Muscle layer of duodenum (tissue), 2 donors: Measurements from ENCODE around the gene SPAG17.

Experiments used
- H3K27ac ChIP-seq: one replicate; pipeline ENCODE4 v1.7.0; 2013; ENCODE audit warnings: mild to moderate bottlenecking, low read length
- H3K27me3 ChIP-seq: one replicate; pipeline ENCODE4 v1.7.0; 2013; ENCODE audit warnings: low read depth, mild to moderate bottlenecking, control low read depth, low read length
- H3K36me3 ChIP-seq, 2 donors: one replicate each; pipeline ENCODE4 v1.7.0; 2013; ENCODE audit warnings: low read length in 2 of 2, control low read depth in 1 of 2, mild to moderate bottlenecking in 1 of 2; ENCODE audit not compliant: insufficient read depth in 2 of 2, control insufficient read depth in 1 of 2
- H3K4me1 ChIP-seq, 2 donors: one replicate each; pipeline ENCODE4 v1.7.0; 2013; ENCODE audit warnings: low read length in 2 of 2, mild to moderate bottlenecking in 2 of 2, control low read depth in 1 of 2, moderate library complexity in 1 of 2; ENCODE audit not compliant: insufficient read depth in 2 of 2, control insufficient read depth in 1 of 2
- H3K4me3 ChIP-seq, 2 donors: one replicate each; pipeline ENCODE4 v1.7.0; 2013; ENCODE audit warnings: low read length in 2 of 2, low read depth in 1 of 2, mild to moderate bottlenecking in 1 of 2
- H3K9me3 ChIP-seq, 2 donors: one replicate each; pipeline ENCODE4 v1.7.0; 2013; ENCODE audit warnings: low read length in 2 of 2, control low read depth in 1 of 2, mild to moderate bottlenecking in 1 of 2; ENCODE audit not compliant: control insufficient read depth in 1 of 2
- donor health status: healthy.

SPAG17 gene

DNA sequence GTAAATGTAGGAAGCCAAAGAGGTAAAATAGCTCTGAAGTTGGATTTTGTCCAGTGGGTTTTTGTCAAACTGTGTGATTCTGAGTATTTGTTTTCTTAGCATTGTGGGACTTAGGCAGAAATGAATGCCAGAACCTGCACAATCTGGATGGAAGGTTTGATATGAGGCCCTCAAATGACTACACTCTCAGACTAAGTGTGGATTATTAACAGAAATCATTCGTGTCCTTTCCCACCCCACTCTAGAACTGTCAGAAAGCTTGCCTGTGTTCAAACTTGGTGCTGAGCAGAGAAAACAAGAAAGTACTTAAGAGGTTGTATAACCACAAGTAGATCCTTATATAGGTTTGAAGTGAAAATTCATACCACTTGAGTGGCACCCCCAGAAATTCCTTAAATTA is 167.0 kb downstream of the SPAG17 start:
- no peak overlapping the region for H3K4me3 ChIP-seq
- H3K27me3 ChIP-seq: no peaks in the 10 kb centered on the region
- H3K27ac ChIP-seq: no peak overlapping the region

GRCh38 chr1:118013938-118014337 is 171.1 kb downstream of the SPAG17 start:
- Histone ChIP-seq H3K9me3 (no peaks in the 10 kb centered on the region), H3K27me3 (no peaks in the 10 kb centered on the region), H3K27ac (no peak overlapping the region), H3K36me3 (no peaks in the 10 kb centered on the region), H3K4me3 (no peak overlapping the region), H3K4me1 (no peaks in the 10 kb centered on the region)

More for the DNA sequence above, 167.0 kb downstream of the SPAG17 start:
- Histone ChIP-seq H3K36me3 (no peaks in the 10 kb centered on the region), H3K9me3 (no peaks in the 10 kb centered on the region), H3K4me1 (no peaks in the 10 kb centered on the region)

GRCh38 chr1:118013336-118013735 is 171.7 kb downstream of the SPAG17 start:
- no peak overlapping the region for H3K4me3 ChIP-seq
- no peaks in the 10 kb centered on the region for H3K36me3 ChIP-seq
- no peaks in the 10 kb centered on the region for H3K9me3 ChIP-seq
- no peak overlapping the region for H3K27ac ChIP-seq
- no peaks in the 10 kb centered on the region for H3K27me3 ChIP-seq
- no peaks in the 10 kb centered on the region for H3K4me1 ChIP-seq

GRCh38 chr1:118012515-118013124 is 172.4 kb downstream of the SPAG17 start:
- Histone ChIP-seq H3K27ac (no peak overlapping the region), H3K9me3 (no peaks in the 10 kb centered on the region), H3K4me3 (no peak overlapping the region), H3K36me3 (no peaks in the 10 kb centered on the region), H3K4me1 (no peaks in the 10 kb centered on the region), H3K27me3 (no peaks in the 10 kb centered on the region)

DNA sequence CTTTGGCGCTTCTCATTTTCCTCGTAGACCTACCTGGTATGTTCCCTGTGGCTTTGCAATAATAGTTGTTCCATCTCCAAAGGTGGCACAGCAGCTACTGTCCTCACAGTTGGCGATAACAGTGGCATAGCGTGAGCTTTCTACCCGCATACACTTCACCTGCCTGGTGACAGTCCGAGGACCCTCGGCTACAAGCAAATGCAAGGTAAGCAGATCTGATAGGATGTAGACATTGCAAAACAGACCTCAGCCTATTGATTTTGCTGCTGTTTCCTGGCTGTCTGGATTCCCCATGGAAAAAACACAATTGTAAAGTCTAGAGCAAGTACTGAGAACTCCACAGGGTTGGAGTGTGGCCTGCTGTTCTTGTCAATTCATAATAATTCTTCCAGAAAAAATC is 177.0 kb downstream of the SPAG17 start:
- Histone ChIP-seq H3K9me3 (no peaks in the 10 kb centered on the region), H3K27ac (no peak overlapping the region), H3K27me3 (no peaks in the 10 kb centered on the region), H3K4me3 (no peak overlapping the region), H3K36me3 (no peaks in the 10 kb centered on the region), H3K4me1 (no peaks in the 10 kb centered on the region)

- Histone ChIP-seq H3K4me1 (no peaks in the 10 kb centered on the region), H3K36me3 (no peaks in the 10 kb centered on the region), H3K27me3 (no peaks in the 10 kb centered on the region), H3K27ac (no peak overlapping the region), H3K9me3 (no peaks in the 10 kb centered on the region), H3K4me3 (no peak overlapping the region)
These were observed 177.6 kb downstream of the SPAG17 start for GRCh38 chr1:118007391-118007790.

- no peaks in the 10 kb centered on the region for H3K27me3 ChIP-seq
- no peak overlapping the region for H3K4me3 ChIP-seq
- no peaks in the 10 kb centered on the region for H3K36me3 ChIP-seq
- H3K4me1 ChIP-seq: no peaks in the 10 kb centered on the region
- H3K9me3 ChIP-seq: peaks cover 0 to 4% of the 10 kb centered on the region in 2 donors
- H3K27ac ChIP-seq: no peak overlapping the region
These were observed 180.7 kb downstream of the SPAG17 start for GRCh38 chr1:118004312-118004711.

- Histone ChIP-seq H3K36me3 (no peaks in the 10 kb centered on the region), H3K27me3 (no peaks in the 10 kb centered on the region), H3K9me3 (no peaks in the 10 kb centered on the region), H3K27ac (no peak overlapping the region), H3K4me1 (no peaks in the 10 kb centered on the region), H3K4me3 (no peak overlapping the region)
These were observed 199.1 kb downstream of the SPAG17 start for GRCh38 chr1:117985973-117986372.

GRCh38 chr1:117985239-117985638 is 199.8 kb downstream of the SPAG17 start:
- Histone ChIP-seq H3K4me3 (no peak overlapping the region), H3K36me3 (no peaks in the 10 kb centered on the region), H3K4me1 (no peaks in the 10 kb centered on the region), H3K27me3 (no peaks in the 10 kb centered on the region), H3K9me3 (no peaks in the 10 kb centered on the region), H3K27ac (no peak overlapping the region)

DNA sequence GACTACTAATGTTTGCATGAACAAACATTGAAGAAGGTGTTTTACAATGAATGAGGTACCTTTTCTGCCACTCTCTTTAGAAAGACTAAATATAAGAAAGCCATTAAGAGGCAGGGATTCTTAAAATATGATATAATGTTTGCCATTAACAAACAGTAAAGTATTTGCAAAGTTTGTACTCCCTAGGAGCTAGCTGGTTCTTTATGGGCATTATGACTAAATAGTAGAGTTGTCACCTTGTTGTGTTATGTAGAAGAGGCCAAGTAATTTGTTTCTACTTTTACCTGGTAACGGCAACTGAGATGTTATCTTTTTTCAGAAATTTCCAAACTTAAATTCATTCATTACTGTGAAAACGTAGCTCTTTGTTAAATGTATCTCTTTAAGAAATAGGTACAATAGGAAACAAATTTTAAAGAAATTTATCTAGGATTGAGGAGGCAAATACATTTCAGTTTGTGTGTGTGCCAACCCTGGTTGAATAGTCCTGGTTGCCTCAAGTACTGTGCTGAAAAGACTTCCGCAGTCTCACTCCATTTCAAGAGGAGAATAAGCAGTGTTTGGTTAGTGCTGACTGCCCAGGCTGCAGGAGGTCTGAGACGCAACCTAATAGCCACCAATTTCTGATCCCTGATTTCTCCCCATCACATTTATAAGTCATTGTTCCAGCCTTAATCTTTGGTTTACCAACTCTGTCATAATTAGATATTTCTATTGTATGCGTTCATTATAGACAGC is 203.4 kb downstream of the SPAG17 start:
- Histone ChIP-seq H3K27ac (no peak overlapping the region), H3K36me3 (no peaks in the 10 kb centered on the region), H3K27me3 (no peaks in the 10 kb centered on the region), H3K4me3 (no peak overlapping the region), H3K4me1 (no peaks in the 10 kb centered on the region), H3K9me3 (no peaks in the 10 kb centered on the region)

- no peak overlapping the region for H3K4me3 ChIP-seq
- no peaks in the 10 kb centered on the region for H3K9me3 ChIP-seq
- H3K27me3 ChIP-seq: no peaks in the 10 kb centered on the region
- H3K27ac ChIP-seq: no peak overlapping the region
- no peaks in the 10 kb centered on the region for H3K36me3 ChIP-seq
- H3K4me1 ChIP-seq: no peaks in the 10 kb centered on the region
These were observed 208.6 kb downstream of the SPAG17 start for GRCh38 chr1:117976381-117976780.

GRCh38 chr1:117971777-117972176 is 213.3 kb downstream of the SPAG17 start:
- Histone ChIP-seq H3K27me3 (no peaks in the 10 kb centered on the region), H3K4me3 (no peak overlapping the region), H3K9me3 (no peaks in the 10 kb centered on the region), H3K36me3 (no peaks in the 10 kb centered on the region), H3K4me1 (no peaks in the 10 kb centered on the region), H3K27ac (no peak overlapping the region)
